Gastroesophageal sphincter (tissue), 3 donors: ENCODE data around the gene ROPN1.

ENCODE experiments used
- CTCF ChIP-seq, 4 experiments: fragments of 200-600 bp in 2 of 4; fragments of 450-650 bp in 2 of 4; sonication (generic) in 1 of 4; IDR thresholded peaks; one replicate each; pipeline ENCODE4 v1.5.1; 2017 to 2019; ENCODE audit warnings: antibody characterized with exemption in 4 of 4, mild to moderate bottlenecking in 2 of 4, moderate library complexity in 2 of 4
- EP300 ChIP-seq: sonication (generic); formaldehyde crosslinking; IDR thresholded peaks from one replicate; pipeline ENCODE4 v1.6.1; 2017; ENCODE audit warnings: antibody characterized with exemption, mild to moderate bottlenecking
- POLR2A ChIP-seq, 2 donors: fragments of 450-650 bp; IDR thresholded peaks; one replicate each; pipeline ENCODE4 v1.6.1; 2017; ENCODE audit warnings: antibody characterized with exemption in 2 of 2, mild to moderate bottlenecking in 2 of 2, moderate library complexity in 1 of 2
- POLR2AphosphoS5 ChIP-seq: sonication (generic); formaldehyde crosslinking; IDR thresholded peaks from one replicate; pipeline ENCODE4 v1.6.1; 2017; ENCODE audit warnings: antibody characterized with exemption

- TF ChIP-seq CTCF (IDR thresholded peaks at IDR 0.05) (no peak), POLR2A (IDR thresholded peaks at IDR 0.05) (no peak), POLR2AphosphoS5 (no peak), EP300 (no peak)
Measured at GRCh38 chr3:123971406-123971805, 20.5 kb downstream of the ROPN1 start.
